Ovary (tissue), 3 donors: Measurements from ENCODE around the gene NEK2.

Experiments used
- CTCF ChIP-seq, 3 donors: fragments of 450-650 bp in 2 of 3; fragments of 200-600 bp in 1 of 3; IDR thresholded peaks; one replicate each; pipeline versions ENCODE4 v1.5.1 to v1.8.0; 2016 to 2022; ENCODE audit warnings: antibody characterized with exemption in 3 of 3, mild to moderate bottlenecking in 1 of 3
- EP300 ChIP-seq: sonication (generic); formaldehyde crosslinking; IDR thresholded peaks from one replicate; pipeline ENCODE4 v1.6.1; 2017; ENCODE audit warnings: antibody characterized with exemption
- POLR2A ChIP-seq: fragments of 450-650 bp; IDR thresholded peaks from one replicate; pipeline ENCODE4 v1.6.1; 2017; ENCODE audit warnings: antibody characterized with exemption, mild to moderate bottlenecking, moderate library complexity
- donor health status: DM: no; HTN: no; CAD: no.

GRCh38 chr1:211637066-211637465, 38.4 kb downstream of the NEK2 start:
- TF ChIP-seq CTCF (IDR thresholded peaks at IDR 0.05), result no peak
- no peak for TF ChIP-seq EP300
- TF ChIP-seq POLR2A, result no peak
